Stimulated activated naive B cell treated with anti-CD40 and anti-IgM and Interleukin-4, amounts not matched to agents 10 μg/mL and 1 μg/mL and 100 μg/mL, for 72 hours (primary cell): ENCODE results near the gene MGMT.

Source experiments
- ATAC-seq, 2 donors: fragments of 150-1000 bp; cut with Tn5 transposase; replicated peaks; 2 replicates each; pipeline ENCODE4 v1.10.0; 2021; ENCODE audit warnings: moderate library complexity in 1 of 2
- DNase-seq: peaks from one replicate; pipeline ENCODE4 v3.0.0; 2021
- H3K27ac Mint-ChIP-seq: one replicate; pipeline ENCODE4 v1.8.0; 2022; ENCODE audit warnings: mild to moderate bottlenecking, mixed read lengths
- H3K27me3 Mint-ChIP-seq, 2 donors: one replicate each; pipeline ENCODE4 v1.8.0; 2022; ENCODE audit warnings: mixed read lengths in 2 of 2
- H3K36me3 Mint-ChIP-seq, 2 donors: one replicate each; pipeline ENCODE4 v1.8.0; 2022; ENCODE audit warnings: mixed read lengths in 2 of 2, mild to moderate bottlenecking in 1 of 2
- H3K4me1 Mint-ChIP-seq, 2 donors: one replicate each; pipeline ENCODE4 v1.8.0; 2022; ENCODE audit warnings: mixed read lengths in 2 of 2, mild to moderate bottlenecking in 1 of 2
- H3K4me3 Mint-ChIP-seq, 2 donors: one replicate each; pipeline ENCODE4 v1.8.0; 2022; ENCODE audit warnings: mild to moderate bottlenecking in 2 of 2, mixed read lengths in 2 of 2, moderate library complexity in 1 of 2
- H3K9me3 Mint-ChIP-seq, 2 donors: one replicate each; pipeline ENCODE4 v1.8.0; 2022; ENCODE audit warnings: mixed read lengths in 2 of 2, mild to moderate bottlenecking in 1 of 2

Gene MGMT

GRCh38 chr10:129712000-129712399 lies 245.0 kb downstream of the MGMT start:
- DNase-seq = no peak
- no peak for ATAC-seq
- Mint-ChIP-seq H3K9me3 (no peaks in the 10 kb centered on the region), H3K4me1 (peaks cover 0 to 5% of the 10 kb centered on the region in 2 donors), H3K27me3 (no peaks in the 10 kb centered on the region), H3K27ac (no peak overlapping the region), H3K36me3 (peaks cover 14 to 21% of the 10 kb centered on the region in 2 donors), H3K4me3 (no peak overlapping the region)

GRCh38 chr10:129713659-129714265 lies 246.7 kb downstream of the MGMT start:
- H3K4me1 Mint-ChIP-seq = peaks cover 0 to 5% of the 10 kb centered on the region in 2 donors
- H3K4me3 Mint-ChIP-seq = no peak overlapping the region
- peaks cover 15 to 20% of the 10 kb centered on the region in 2 donors for H3K36me3 Mint-ChIP-seq
- no peaks in the 10 kb centered on the region for H3K27me3 Mint-ChIP-seq
- no peak for DNase-seq
- no peaks in the 10 kb centered on the region for H3K9me3 Mint-ChIP-seq
- no peak overlapping the region for H3K27ac Mint-ChIP-seq
- ATAC-seq = no peak

GRCh38 chr10:129715805-129716204 lies 248.8 kb downstream of the MGMT start:
- peaks cover 0 to 6% of the 10 kb centered on the region in 2 donors for H3K9me3 Mint-ChIP-seq
- peaks cover 24 to 27% of the 10 kb centered on the region in 2 donors for H3K36me3 Mint-ChIP-seq
- ATAC-seq = no peak
- H3K4me3 Mint-ChIP-seq = no peak overlapping the region
- no peaks in the 10 kb centered on the region for H3K27me3 Mint-ChIP-seq
- peaks cover 0 to 5% of the 10 kb centered on the region in 2 donors for H3K4me1 Mint-ChIP-seq
- DNase-seq = no peak
- H3K27ac Mint-ChIP-seq = no peak overlapping the region

- H3K36me3 Mint-ChIP-seq = peaks cover 27 to 28% of the 10 kb centered on the region in 2 donors
- no peak overlapping the region for H3K4me3 Mint-ChIP-seq
- ATAC-seq (no peak), DNase-seq (no peak)
- H3K27me3 Mint-ChIP-seq = no peaks in the 10 kb centered on the region
- H3K4me1 Mint-ChIP-seq = peaks cover 0 to under 1% of the 10 kb centered on the region in 2 donors
- peaks cover 0 to 7% of the 10 kb centered on the region in 2 donors for H3K9me3 Mint-ChIP-seq
- no peak overlapping the region for H3K27ac Mint-ChIP-seq
Measured at GRCh38 chr10:129716211-129716681, 249.2 kb downstream of the MGMT start.

GRCh38 chr10:129716881-129717280 lies 249.8 kb downstream of the MGMT start:
- Mint-ChIP-seq H3K36me3 (peaks cover 28 to 33% of the 10 kb centered on the region in 2 donors), H3K9me3 (peaks cover 0 to 7% of the 10 kb centered on the region in 2 donors), H3K4me3 (no peak overlapping the region), H3K27me3 (no peaks in the 10 kb centered on the region), H3K27ac (no peak overlapping the region), H3K4me1 (no peaks in the 10 kb centered on the region)
- no peak for DNase-seq
- no peak for ATAC-seq

- Mint-ChIP-seq H3K27me3 (no peaks in the 10 kb centered on the region), H3K4me3 (no peak overlapping the region), H3K9me3 (peaks cover 0 to 7% of the 10 kb centered on the region in 2 donors), H3K4me1 (no peaks in the 10 kb centered on the region), H3K27ac (no peak overlapping the region), H3K36me3 (peaks cover 24 to 35% of the 10 kb centered on the region in 2 donors)
- DNase-seq (no peak), ATAC-seq (no peak)
Measured at GRCh38 chr10:129717816-129718547, 250.9 kb downstream of the MGMT start.

DNA sequence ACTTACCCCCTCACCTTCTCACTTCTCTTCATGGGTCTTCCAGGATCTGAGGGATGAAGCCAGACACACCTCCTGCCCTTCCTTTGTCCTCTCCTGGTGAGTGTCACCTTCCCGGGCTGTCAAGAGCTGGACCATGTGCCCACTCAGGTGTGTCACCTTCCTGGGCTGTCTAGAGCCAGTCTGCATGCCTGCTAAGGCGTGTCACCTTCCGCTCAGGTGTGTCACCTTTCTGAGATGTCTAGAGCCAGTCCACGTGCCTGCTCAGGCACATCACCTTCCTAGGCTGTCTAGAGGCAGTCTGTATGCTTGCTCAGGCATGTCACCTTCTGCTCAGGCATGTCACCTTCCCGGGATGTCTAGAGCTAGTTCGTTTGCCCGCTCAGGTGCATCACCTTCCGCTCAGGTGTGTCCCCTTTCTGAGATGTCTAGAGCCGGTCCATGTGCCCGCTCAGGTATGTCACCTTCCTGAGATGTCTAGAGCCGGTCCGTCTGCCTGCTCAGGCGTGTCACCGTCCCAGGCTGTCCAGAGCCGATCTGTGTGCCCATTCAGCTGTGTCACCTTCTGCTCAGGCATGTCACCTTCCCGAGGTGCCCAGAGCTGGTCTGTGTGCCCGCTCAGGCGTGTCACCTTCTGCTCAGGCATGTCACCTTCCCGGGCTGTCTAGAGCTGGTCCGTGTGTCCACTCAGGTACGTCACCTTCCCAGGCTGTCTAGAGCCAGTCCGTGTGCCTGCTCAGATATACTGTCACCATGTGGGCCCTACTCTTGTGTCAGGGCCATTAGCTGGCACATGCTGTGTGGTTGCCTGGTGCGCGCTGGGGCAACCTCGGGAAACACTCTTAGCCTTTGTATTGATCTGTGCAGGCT lies 251.7 kb downstream of the MGMT start:
- Mint-ChIP-seq H3K9me3 (peaks cover 0 to 7% of the 10 kb centered on the region in 2 donors), H3K27ac (no peak overlapping the region), H3K27me3 (no peaks in the 10 kb centered on the region), H3K4me3 (no peak overlapping the region), H3K4me1 (no peaks in the 10 kb centered on the region), H3K36me3 (peaks cover 26 to 39% of the 10 kb centered on the region in 2 donors)
- no peak for ATAC-seq
- DNase-seq = no peak

DNA sequence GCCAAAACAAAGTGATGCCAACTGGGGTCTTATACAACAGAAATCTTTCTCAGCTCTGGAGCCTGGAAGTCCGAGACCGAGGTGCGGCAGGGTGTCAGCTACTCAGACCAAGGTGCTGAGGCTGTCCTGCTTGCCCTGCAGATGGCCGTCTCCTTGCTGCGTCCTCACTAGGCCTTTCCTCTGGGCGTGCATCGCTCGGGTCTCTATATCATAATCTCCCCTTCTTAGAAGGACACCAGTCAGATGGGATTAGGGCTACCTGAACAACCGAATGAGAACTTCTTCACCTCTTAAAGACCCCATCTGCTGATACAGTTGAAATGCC lies 252.3 kb downstream of the MGMT start:
- Mint-ChIP-seq H3K9me3 (peaks cover 0 to 7% of the 10 kb centered on the region in 2 donors), H3K27ac (no peak overlapping the region), H3K4me3 (no peak overlapping the region), H3K27me3 (no peaks in the 10 kb centered on the region), H3K4me1 (no peaks in the 10 kb centered on the region), H3K36me3 (peaks cover 26 to 39% of the 10 kb centered on the region in 2 donors)
- DNase-seq (no peak), ATAC-seq (no peak)

GRCh38 chr10:129719889-129720590 lies 253.0 kb downstream of the MGMT start:
- peaks cover 0 to 7% of the 10 kb centered on the region in 2 donors for H3K9me3 Mint-ChIP-seq
- no peaks in the 10 kb centered on the region for H3K4me1 Mint-ChIP-seq
- H3K4me3 Mint-ChIP-seq = no peak overlapping the region
- DNase-seq (no peak), ATAC-seq (no peak)
- no peaks in the 10 kb centered on the region for H3K27me3 Mint-ChIP-seq
- peaks cover 27 to 39% of the 10 kb centered on the region in 2 donors for H3K36me3 Mint-ChIP-seq
- H3K27ac Mint-ChIP-seq = no peak overlapping the region

DNA sequence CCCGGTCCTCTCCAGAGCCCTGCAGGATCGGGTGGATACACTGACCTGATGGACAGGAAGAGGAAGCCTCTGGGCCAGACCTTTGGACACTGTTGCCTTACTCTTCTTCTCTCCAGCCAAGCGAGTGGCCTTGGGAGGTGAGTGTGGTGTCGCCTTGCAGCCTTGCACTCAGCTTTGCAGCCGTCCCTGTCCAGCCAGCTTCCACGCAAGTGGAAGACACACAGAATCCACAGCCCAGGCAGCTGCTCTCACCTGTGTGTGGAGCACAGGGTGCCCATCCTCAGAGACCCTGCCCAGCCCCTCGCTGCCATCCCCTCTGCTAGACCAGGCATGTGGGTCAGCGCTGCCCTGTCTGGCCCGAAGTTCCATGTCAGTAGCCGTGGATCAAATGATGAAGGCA lies 258.0 kb downstream of the MGMT start:
- Mint-ChIP-seq H3K4me3 (no peak overlapping the region), H3K4me1 (no peaks in the 10 kb centered on the region), H3K27ac (peak overlapping the region; percentile 44), H3K36me3 (peaks cover 38 to 56% of the 10 kb centered on the region in 2 donors), H3K9me3 (peaks cover 7 to 13% of the 10 kb centered on the region in 2 donors), H3K27me3 (no peaks in the 10 kb centered on the region)
- ATAC-seq = no peak
- DNase-seq = no peak

DNA sequence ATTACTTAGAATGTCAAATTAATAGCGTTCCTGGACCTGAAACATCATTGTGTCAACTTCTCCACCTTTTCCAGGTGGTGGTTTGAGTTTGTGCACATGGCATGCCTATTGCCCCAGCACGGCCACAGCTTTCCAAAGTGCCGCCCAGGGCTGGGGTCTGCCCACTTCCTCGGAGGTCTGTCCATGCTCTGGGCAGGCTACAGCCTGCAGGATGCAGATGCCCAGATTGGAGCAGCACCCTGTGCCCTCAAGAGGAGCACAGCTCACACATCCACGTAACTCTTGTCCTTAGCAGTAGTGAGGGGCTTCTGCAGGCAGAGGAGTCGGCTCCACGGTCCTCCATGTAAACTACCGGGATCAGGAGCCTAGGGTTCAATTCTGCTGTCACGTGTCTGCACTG lies 258.4 kb downstream of the MGMT start:
- peaks cover 7 to 12% of the 10 kb centered on the region in 2 donors for H3K9me3 Mint-ChIP-seq
- DNase-seq (no peak), ATAC-seq (no peak)
- H3K4me3 Mint-ChIP-seq = no peak overlapping the region
- no peaks in the 10 kb centered on the region for H3K27me3 Mint-ChIP-seq
- peak overlapping the region; percentile 44 for H3K27ac Mint-ChIP-seq
- H3K4me1 Mint-ChIP-seq = no peaks in the 10 kb centered on the region
- H3K36me3 Mint-ChIP-seq = peaks cover 34 to 53% of the 10 kb centered on the region in 2 donors

DNA sequence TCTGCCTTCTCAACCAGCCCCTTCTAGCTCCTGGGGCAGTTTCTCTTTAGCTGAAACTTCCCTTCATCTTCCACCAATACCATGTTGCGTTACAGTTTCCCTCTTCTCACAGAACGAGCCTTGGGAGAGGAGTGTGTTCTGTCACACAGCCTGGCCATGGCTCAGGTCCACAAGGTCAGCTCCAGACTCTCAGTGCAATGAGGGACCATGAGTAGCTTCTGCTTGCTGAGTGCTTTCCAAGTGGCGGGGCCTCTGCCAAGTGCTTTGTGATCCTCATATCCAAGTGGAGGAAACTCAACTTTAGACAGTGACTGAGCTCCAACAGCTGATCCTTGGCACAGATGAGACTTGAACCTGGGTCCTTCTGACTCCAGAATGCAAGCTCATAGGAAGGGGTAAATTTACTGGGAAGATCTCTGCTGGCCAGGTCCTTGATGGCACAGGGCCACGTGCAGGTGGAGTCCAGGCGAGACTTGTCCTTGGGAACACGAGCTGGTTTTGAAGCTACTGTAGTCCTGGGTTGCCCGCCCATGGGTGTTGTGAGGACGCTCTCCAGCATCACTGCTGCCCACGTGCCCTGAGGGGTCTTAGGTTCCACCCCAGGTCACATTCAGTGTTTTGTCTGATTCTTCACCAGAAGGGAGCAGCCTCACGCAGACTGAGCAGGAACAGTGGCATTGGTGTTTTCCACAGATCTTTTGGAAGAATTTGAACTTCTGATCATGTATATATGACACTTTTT lies 259.0 kb downstream of the MGMT start:
- peaks cover 30 to 49% of the 10 kb centered on the region in 2 donors for H3K36me3 Mint-ChIP-seq
- no peak overlapping the region for H3K4me3 Mint-ChIP-seq
- peaks cover 7 to 11% of the 10 kb centered on the region in 2 donors for H3K9me3 Mint-ChIP-seq
- no peak overlapping the region for H3K27ac Mint-ChIP-seq
- H3K27me3 Mint-ChIP-seq = no peaks in the 10 kb centered on the region
- DNase-seq (no peak), ATAC-seq (no peak)
- no peaks in the 10 kb centered on the region for H3K4me1 Mint-ChIP-seq

DNA sequence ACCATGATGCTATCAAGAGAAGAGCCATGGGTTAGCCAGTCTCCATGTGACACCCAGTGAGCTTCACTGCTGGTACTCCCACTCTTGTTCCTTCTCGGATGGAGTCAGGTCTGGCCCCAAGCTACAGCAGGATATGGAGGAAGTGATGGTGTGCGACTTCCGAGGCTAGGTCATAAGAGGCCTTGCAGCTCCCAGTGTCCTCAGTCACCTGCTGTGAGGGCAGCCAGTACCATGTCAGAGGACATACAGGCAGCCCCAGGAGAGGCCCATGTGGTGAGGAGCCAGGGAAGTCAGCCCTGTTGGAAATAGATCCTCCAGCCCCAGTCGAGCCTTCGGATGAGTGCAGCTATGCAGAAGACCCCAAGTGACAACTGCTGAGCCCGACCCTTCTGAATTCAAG lies 260.0 kb downstream of the MGMT start:
- H3K9me3 Mint-ChIP-seq = peaks cover 7 to 10% of the 10 kb centered on the region in 2 donors
- peaks cover 27 to 44% of the 10 kb centered on the region in 2 donors for H3K36me3 Mint-ChIP-seq
- DNase-seq = no peak
- no peak overlapping the region for H3K4me3 Mint-ChIP-seq
- ATAC-seq = no peak
- no peaks in the 10 kb centered on the region for H3K4me1 Mint-ChIP-seq
- no peak overlapping the region for H3K27ac Mint-ChIP-seq
- no peaks in the 10 kb centered on the region for H3K27me3 Mint-ChIP-seq
